ENCODE data around the gene PTPN11. TPM values are rescaled to one million over a fixed set of nuclear protein-coding genes. Genes with fewer than 3 reads are reported as not detected.

Gene PTPN11
- total and polyA plus RNA-seq, 4 donors: 33.7 to 73.3 (median 36.4) TPM

- no peak for TF ChIP-seq REST (IDR thresholded peaks at IDR 0.05)
- TF ChIP-seq RAD21 (IDR thresholded peaks at IDR 0.05): no peak
- TF ChIP-seq MAX (IDR thresholded peaks at IDR 0.05): no peak
- TF ChIP-seq SP1 (IDR thresholded peaks at IDR 0.05): no peak
- no peak for TF ChIP-seq RXRA (IDR thresholded peaks at IDR 0.05)
- no peak for TF ChIP-seq TAF1 (conservative IDR thresholded peaks at IDR 0.05)
- TF ChIP-seq NR2F2 (IDR thresholded peaks at IDR 0.05): no peak
- no peak for TF ChIP-seq GABPA (IDR thresholded peaks at IDR 0.05 in 1 of 2, conservative IDR thresholded peaks at IDR 0.05 in 1 of 2)
These were observed 130.3 kb downstream of the PTPN11 start (continued) for GRCh38 chr12:112549031-112549430.

GRCh38 chr12:112551681-112552080, 132.9 kb downstream of the PTPN11 start:
- no peaks in the 10 kb centered on the region for H3K4me1 ChIP-seq (ENCODE audit: control insufficient read depth in 4 of 4, insufficient read depth in 4 of 4, low read length in 3 of 4)
- H3K4me3 ChIP-seq (ENCODE audit: low read depth in 1 of 3, low read length in 3 of 3): no peak overlapping the region
- DNase-seq (ENCODE audit: low spot score): no peak
- H3K27ac ChIP-seq (ENCODE audit: low read depth in 1 of 2, low read length in 2 of 2): no peak overlapping the region
- TF ChIP-seq RXRA (IDR thresholded peaks at IDR 0.05) (no peak), TAF1 (conservative IDR thresholded peaks at IDR 0.05) (no peak), MAX (IDR thresholded peaks at IDR 0.05) (no peak), REST (IDR thresholded peaks at IDR 0.05) (no peak)
- no peaks in the 10 kb centered on the region for H3K36me3 ChIP-seq (ENCODE audit: control insufficient read depth in 4 of 4, insufficient read depth in 3 of 4, low read depth in 1 of 4, low read length in 3 of 4)
- WGBS: 67% methylated on average over 5 of the region's 5 CpGs
- no peaks in the 10 kb centered on the region for H3K9me3 ChIP-seq (ENCODE audit: control insufficient read depth in 4 of 4, low read length in 3 of 4)
- no peak overlapping the region for H3K9ac ChIP-seq (ENCODE audit: low read depth in 1 of 2, low read length in 2 of 2)
- no peaks in the 10 kb centered on the region for H3K27me3 ChIP-seq (ENCODE audit: control insufficient read depth in 4 of 4, insufficient read depth in 4 of 4, low read length in 3 of 4)

GRCh38 chr12:112555621-112556233, 137.0 kb downstream of the PTPN11 start:
- no peaks in the 10 kb centered on the region for H3K36me3 ChIP-seq (ENCODE audit: control insufficient read depth in 4 of 4, insufficient read depth in 3 of 4, low read depth in 1 of 4, low read length in 3 of 4)
- WGBS: 73% methylated on average over 9 of the region's 9 CpGs
- H3K9ac ChIP-seq (ENCODE audit: low read depth in 1 of 2, low read length in 2 of 2): no peak overlapping the region
- TF ChIP-seq EGR1 (IDR thresholded peaks at IDR 0.05; ENCODE audit: low read depth in 2 of 2): no peak
- no peak for TF ChIP-seq ZBTB33 (IDR thresholded peaks at IDR 0.05)
- no peak for TF ChIP-seq TAF1 (conservative IDR thresholded peaks at IDR 0.05)
- no peak for TF ChIP-seq SP1 (IDR thresholded peaks at IDR 0.05)
- TF ChIP-seq RXRA (IDR thresholded peaks at IDR 0.05): no peak
- TF ChIP-seq NR2F2 (IDR thresholded peaks at IDR 0.05): no peak
- TF ChIP-seq JUND (IDR thresholded peaks at IDR 0.05): no peak
- no peak for TF ChIP-seq HNF4G (IDR thresholded peaks at IDR 0.05)
- no peak for TF ChIP-seq GABPA (IDR thresholded peaks at IDR 0.05 in 1 of 2, conservative IDR thresholded peaks at IDR 0.05 in 1 of 2)
- TF ChIP-seq RAD21 (IDR thresholded peaks at IDR 0.05): no peak
- no peak for TF ChIP-seq REST (IDR thresholded peaks at IDR 0.05)
- H3K4me1 ChIP-seq (ENCODE audit: control insufficient read depth in 4 of 4, insufficient read depth in 4 of 4, low read length in 3 of 4): no peaks in the 10 kb centered on the region
- DNase-seq (ENCODE audit: low spot score): no peak
- H3K27me3 ChIP-seq (ENCODE audit: control insufficient read depth in 4 of 4, insufficient read depth in 4 of 4, low read length in 3 of 4): no peaks in the 10 kb centered on the region
- H3K27ac ChIP-seq (ENCODE audit: low read depth in 1 of 2, low read length in 2 of 2): no peak overlapping the region
- no peaks in the 10 kb centered on the region for H3K9me3 ChIP-seq (ENCODE audit: control insufficient read depth in 4 of 4, low read length in 3 of 4)
- no peak overlapping the region for H3K4me3 ChIP-seq (ENCODE audit: low read depth in 1 of 3, low read length in 3 of 3)

Data from liver (tissue), 9 donors.